HEK293 (cell line): ENCODE measurements around the gene METTL1.

Experiments used
- CTCF ChIA-PET: fragments of 350-600 bp; formaldehyde crosslinking; extraction: SDS; loops from one replicate; lab custom pipeline; 2021; ENCODE audit warnings: antibody characterized with exemption; lab: Yijun Ruan, JAX
- POLR2A ChIA-PET: fragments of 300-600 bp; formaldehyde crosslinking; extraction: SDS; loops from one replicate; lab custom pipeline; 2020; ENCODE audit warnings: antibody characterized with exemption, inconsistent platforms; lab: Yijun Ruan, JAX
- H3K27ac ChIP-seq: fragments of 200-500 bp; sonication (Bioruptor generic); 2 replicates; pipeline ENCODE4 v1.5.1; 2014; ENCODE audit warnings: low read depth, low read length, control low read depth, inconsistent platforms; ENCODE audit errors: extremely low read depth
- H3K36me3 ChIP-seq, 2 experiments: fragments of 200-500 bp in 1 of 2; sonication (Bioruptor generic) in 1 of 2; 1 replicate in 1 of 2; 2 replicates in 1 of 2; pipeline ENCODE4 v1.5.1; 2014 to 2017; ENCODE audit warnings: inconsistent platforms in 2 of 2, low read length in 2 of 2; ENCODE audit not compliant: control insufficient read depth in 2 of 2, insufficient read depth in 1 of 2
- H3K4me1 ChIP-seq: fragments of 200-500 bp; sonication (Bioruptor generic); 2 replicates; pipeline ENCODE4 v1.5.1; 2014; ENCODE audit warnings: mild to moderate bottlenecking, low read length, inconsistent platforms; ENCODE audit not compliant: control insufficient read depth, insufficient read depth
- H3K4me3 ChIP-seq: 2 replicates; pipeline ENCODE4 v1.5.1; 2011; ENCODE audit warnings: low read depth, mild to moderate bottlenecking, control low read depth, low read length, moderate library complexity
- H3K9me3 ChIP-seq: fragments of 200-500 bp; sonication (Bioruptor generic); 2 replicates; pipeline ENCODE4 v1.5.1; 2014; ENCODE audit warnings: low read depth, low read length, inconsistent platforms; ENCODE audit not compliant: control insufficient read depth, insufficient read depth
- HOXA7 ChIP-seq: sonication (generic); formaldehyde crosslinking; IDR thresholded peaks from 2 replicates; pipeline ENCODE4 v1.8.1; 2022; ENCODE audit warnings: missing genetic modification reagents, borderline replicate concordance
- HOXC10 ChIP-seq: sonication (generic); formaldehyde crosslinking; IDR thresholded peaks from 2 replicates; pipeline ENCODE4 v1.8.1; 2023; ENCODE audit warnings: mild to moderate bottlenecking, missing genetic modification reagents
- HOXD13 ChIP-seq: sonication (generic); formaldehyde crosslinking; IDR thresholded peaks from 2 replicates; pipeline ENCODE4 v1.8.0; 2022; ENCODE audit warnings: missing genetic modification reagents, borderline replicate concordance
- KLF9 ChIP-seq: fragments of 450-650 bp; formaldehyde crosslinking; IDR thresholded peaks from 2 replicates; pipeline ENCODE4 v1.5.1; 2016; ENCODE audit warnings: missing biosample characterization, missing genetic modification characterization, low read depth
- OVOL3 ChIP-seq: fragments of 450-650 bp; formaldehyde crosslinking; IDR thresholded peaks from 2 replicates; pipeline ENCODE4 v1.5.1; 2016; ENCODE audit warnings: missing biosample characterization, missing genetic modification characterization
- PRDM2 ChIP-seq: fragments of 450-650 bp; formaldehyde crosslinking; IDR thresholded peaks from 2 replicates; pipeline ENCODE4 v1.5.1; 2016; ENCODE audit warnings: missing biosample characterization, missing genetic modification characterization, borderline replicate concordance
- ZBTB48 ChIP-seq: fragments of 450-650 bp; formaldehyde crosslinking; IDR thresholded peaks from 2 replicates; pipeline ENCODE4 v1.5.1; 2016; ENCODE audit warnings: missing biosample characterization, missing genetic modification characterization
- ZNF133 ChIP-seq: fragments of 450-650 bp; formaldehyde crosslinking; IDR thresholded peaks from 2 replicates; pipeline ENCODE4 v1.5.1; 2016; ENCODE audit warnings: missing biosample characterization, missing genetic modification characterization
- ZNF175 ChIP-seq: fragments of 450-650 bp; formaldehyde crosslinking; IDR thresholded peaks from 2 replicates; pipeline ENCODE4 v1.5.1; 2016; ENCODE audit warnings: missing biosample characterization, missing genetic modification characterization
- ZNF214 ChIP-seq: fragments of 450-650 bp; formaldehyde crosslinking; IDR thresholded peaks from 2 replicates; pipeline ENCODE4 v1.5.1; 2017; ENCODE audit warnings: missing biosample characterization, mild to moderate bottlenecking, missing genetic modification characterization, borderline replicate concordance
- ZNF311 ChIP-seq: fragments of 450-650 bp; formaldehyde crosslinking; IDR thresholded peaks from 2 replicates; pipeline ENCODE4 v1.5.1; 2017; ENCODE audit warnings: missing biosample characterization, missing genetic modification characterization, borderline replicate concordance
- ZNF341 ChIP-seq: fragments of 450-650 bp; formaldehyde crosslinking; IDR thresholded peaks from 2 replicates; pipeline ENCODE4; 2016; ENCODE audit warnings: low read depth, missing biosample characterization, missing genetic modification characterization
- ZNF416 ChIP-seq: fragments of 450-650 bp; formaldehyde crosslinking; IDR thresholded peaks from 2 replicates; pipeline ENCODE4 v1.5.1; 2016; ENCODE audit warnings: missing biosample characterization, missing genetic modification characterization
- ZNF571 ChIP-seq: fragments of 450-650 bp; formaldehyde crosslinking; IDR thresholded peaks from 2 replicates; pipeline ENCODE4 v1.5.0; 2017; ENCODE audit warnings: missing biosample characterization, missing genetic modification characterization
- ZNF670 ChIP-seq: fragments of 450-650 bp; formaldehyde crosslinking; IDR thresholded peaks from 2 replicates; pipeline ENCODE4 v1.5.1; 2016; ENCODE audit warnings: missing biosample characterization, missing genetic modification characterization, low read depth
- ZXDB ChIP-seq: fragments of 450-650 bp; formaldehyde crosslinking; IDR thresholded peaks from 2 replicates; pipeline ENCODE4 v1.5.1; 2016; ENCODE audit warnings: missing biosample characterization, missing genetic modification characterization
- TF ChIP-seq, protein P1 (sequence below): fragments of 450-650 bp; formaldehyde crosslinking; IDR thresholded peaks from 2 replicates; pipeline ENCODE4 v1.5.1; 2016; ENCODE audit warnings: missing biosample characterization, missing genetic modification characterization

Gene METTL1

GRCh38 chr12:57776247-57776587, 4.3 kb upstream of the METTL1 start:
- CTCF ChIA-PET = interaction anchor here (0.6 to 1.7 kb wide), 4 partner anchors 10 to 83 kb away, joined by 3 to 5 read pairs (median 4); no protein-coding TSS in a partner anchor

GRCh38 chr12:57775563-57776246, 3.8 kb upstream of the METTL1 start:
- 0 out of 2 replicates have a peak, but pooled peaks cover 6% of the 10 kb centered on the region for H3K4me1 ChIP-seq
- POLR2A ChIA-PET = interaction anchor here (0.6 kb wide), 1 partner anchor 71 kb away, joined by 6 read pairs; the partner anchor contains the start of gene CTDSP2
- no peak overlapping the region for H3K4me3 ChIP-seq
- no peaks in the 10 kb centered on the region for H3K9me3 ChIP-seq
- CTCF ChIA-PET = interaction anchor here (0.6 to 1.7 kb wide), 6 partner anchors 9 to 83 kb away, joined by 3 to 5 read pairs (median 3); no protein-coding TSS in a partner anchor
- TF ChIP-seq PRDM2 (tag by site-specific recombination) (no peak), ZNF214 (no peak), HOXC10 (CRISPR knock-in tag) (no peak), KLF9 (tag by site-specific recombination) (no peak), ZNF571 (no peak)
- no peak overlapping the region for H3K27ac ChIP-seq
- H3K36me3 ChIP-seq = peaks cover 5 to 32% of the 10 kb centered on the region in 2 experiments; a peak in 2 of 3 replicates

More at GRCh38 chr12:57776247-57776587, 4.3 kb upstream of the METTL1 start:
- Histone ChIP-seq H3K4me3 (no peak overlapping the region), H3K9me3 (no peaks in the 10 kb centered on the region), H3K27ac (no peak overlapping the region), H3K4me1 (0 out of 2 replicates have a peak, but pooled peaks cover 5% of the 10 kb centered on the region), H3K36me3 (peaks cover 5 to 30% of the 10 kb centered on the region in 2 experiments; a peak in 2 of 3 replicates)
- POLR2A ChIA-PET = interaction anchor here (0.6 kb wide), 1 partner anchor 70 kb away, joined by 6 read pairs; the partner anchor contains the start of gene CTDSP2
- TF ChIP-seq ZNF175 (tag by site-specific recombination) (no peak), ZNF341 (no peak), ZNF311 (tag by site-specific recombination) (no peak), HOXD13 (CRISPR knock-in tag) (no peak), ZXDB (tag by site-specific recombination) (no peak), ZNF416 (tag by site-specific recombination) (no peak), ZNF133 (tag by site-specific recombination) (no peak), OVOL3 (tag by site-specific recombination) (no peak), HOXA7 (no peak), ZNF670 (no peak), ZBTB48 (tag by site-specific recombination) (no peak)
- TF ChIP-seq, protein P1, sequence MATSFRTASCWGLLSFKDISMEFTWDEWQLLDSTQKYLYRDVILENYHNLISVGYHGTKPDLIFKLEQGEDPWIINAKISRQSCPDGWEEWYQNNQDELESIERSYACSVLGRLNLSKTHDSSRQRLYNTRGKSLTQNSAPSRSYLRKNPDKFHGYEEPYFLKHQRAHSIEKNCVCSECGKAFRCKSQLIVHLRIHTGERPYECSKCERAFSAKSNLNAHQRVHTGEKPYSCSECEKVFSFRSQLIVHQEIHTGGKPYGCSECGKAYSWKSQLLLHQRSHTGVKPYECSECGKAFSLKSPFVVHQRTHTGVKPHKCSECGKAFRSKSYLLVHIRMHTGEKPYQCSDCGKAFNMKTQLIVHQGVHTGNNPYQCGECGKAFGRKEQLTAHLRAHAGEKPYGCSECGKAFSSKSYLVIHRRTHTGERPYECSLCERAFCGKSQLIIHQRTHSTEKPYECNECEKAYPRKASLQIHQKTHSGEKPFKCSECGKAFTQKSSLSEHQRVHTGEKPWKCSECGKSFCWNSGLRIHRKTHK (tag by site-specific recombination) = no peak
